NCI-H1930 (cell line): Measurements from ENCODE around the gene ZNF574.
"Not testable (repeated sequence)": the region's sequence is repeated elsewhere in the genome, so short reads cannot be mapped to it uniquely, and the experiment has no call there.

Experiments used
- DNase-seq, 2 experiments: peaks; one replicate each; lab custom pipeline; 2025; lab: John Stamatoyannopoulos, UW

The ZNF574 gene

DNA sequence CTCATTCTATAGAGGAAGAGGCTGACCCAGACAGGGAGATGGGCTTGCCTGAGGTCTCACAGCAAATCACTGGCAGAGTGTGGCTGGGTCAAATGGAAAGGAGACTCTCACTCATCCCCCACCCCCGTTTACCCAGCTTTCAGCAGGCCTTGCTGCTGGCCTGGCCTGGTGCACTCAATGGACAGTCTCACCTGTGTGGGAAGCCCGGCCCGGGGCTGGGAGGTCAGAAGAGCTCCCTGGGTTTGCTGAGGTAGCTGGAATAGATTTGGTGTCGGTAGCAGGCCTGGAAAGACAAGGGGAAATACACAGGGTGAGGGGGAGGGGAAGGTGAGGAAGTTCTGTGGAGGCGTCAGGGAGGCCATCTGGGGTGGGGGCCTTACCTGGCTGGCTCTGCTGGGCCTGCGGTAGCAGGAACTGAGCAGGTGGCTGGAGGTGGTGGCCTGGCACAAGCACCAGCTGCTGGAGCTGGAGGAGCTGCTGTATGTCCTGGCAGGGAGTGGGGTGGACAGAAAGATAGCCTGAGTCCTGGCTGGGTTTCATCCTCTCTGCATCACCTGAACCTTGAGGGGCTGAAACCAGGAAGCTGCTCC is 23.5 kb downstream of the ZNF574 start:
- no peak for DNase-seq

DNA sequence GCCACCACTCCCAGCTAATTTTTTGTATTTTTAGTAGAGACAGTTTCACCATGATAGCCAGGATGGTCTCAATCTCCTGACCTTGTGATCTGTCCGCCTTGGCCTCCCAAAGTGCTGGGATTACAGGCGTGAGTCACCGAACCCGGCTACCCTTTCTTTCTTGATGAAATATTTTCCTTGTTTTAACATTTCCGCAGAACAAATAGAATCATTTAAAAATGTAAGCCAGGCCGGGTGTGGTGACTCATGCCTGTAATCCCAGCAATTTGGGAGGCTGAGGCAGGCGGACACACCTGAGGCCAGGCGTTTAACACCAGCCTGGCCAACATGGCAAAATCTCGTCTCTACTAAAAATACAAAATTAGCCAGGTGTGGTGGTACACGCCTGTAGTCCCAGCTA is 24.3 kb downstream of the ZNF574 start:
- not testable (repeated sequence) for DNase-seq

DNA sequence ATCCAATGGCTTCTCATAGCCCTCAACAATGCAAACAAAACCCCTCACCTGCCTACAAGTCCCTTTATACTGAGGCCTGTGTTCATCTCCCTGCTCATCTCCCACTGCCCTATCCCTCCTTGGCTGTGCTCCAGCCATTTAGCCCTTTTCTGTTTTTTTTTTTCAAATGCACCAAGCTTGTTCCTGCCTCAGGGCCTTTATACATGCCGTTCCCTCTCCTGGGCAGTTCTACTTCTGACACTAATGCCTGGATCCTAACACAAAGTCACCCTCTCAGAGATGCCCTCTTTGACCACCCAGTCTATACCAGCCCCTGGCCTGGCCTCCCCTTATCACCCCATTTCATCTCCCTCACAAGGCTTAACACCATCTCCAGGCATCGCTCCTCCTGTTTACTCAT is 26.9 kb downstream of the ZNF574 start:
- DNase-seq = no peak

- DNase-seq = no peak
Measured at GRCh38 chr19:42105368-42105767, 29.4 kb downstream of the ZNF574 start.

DNA sequence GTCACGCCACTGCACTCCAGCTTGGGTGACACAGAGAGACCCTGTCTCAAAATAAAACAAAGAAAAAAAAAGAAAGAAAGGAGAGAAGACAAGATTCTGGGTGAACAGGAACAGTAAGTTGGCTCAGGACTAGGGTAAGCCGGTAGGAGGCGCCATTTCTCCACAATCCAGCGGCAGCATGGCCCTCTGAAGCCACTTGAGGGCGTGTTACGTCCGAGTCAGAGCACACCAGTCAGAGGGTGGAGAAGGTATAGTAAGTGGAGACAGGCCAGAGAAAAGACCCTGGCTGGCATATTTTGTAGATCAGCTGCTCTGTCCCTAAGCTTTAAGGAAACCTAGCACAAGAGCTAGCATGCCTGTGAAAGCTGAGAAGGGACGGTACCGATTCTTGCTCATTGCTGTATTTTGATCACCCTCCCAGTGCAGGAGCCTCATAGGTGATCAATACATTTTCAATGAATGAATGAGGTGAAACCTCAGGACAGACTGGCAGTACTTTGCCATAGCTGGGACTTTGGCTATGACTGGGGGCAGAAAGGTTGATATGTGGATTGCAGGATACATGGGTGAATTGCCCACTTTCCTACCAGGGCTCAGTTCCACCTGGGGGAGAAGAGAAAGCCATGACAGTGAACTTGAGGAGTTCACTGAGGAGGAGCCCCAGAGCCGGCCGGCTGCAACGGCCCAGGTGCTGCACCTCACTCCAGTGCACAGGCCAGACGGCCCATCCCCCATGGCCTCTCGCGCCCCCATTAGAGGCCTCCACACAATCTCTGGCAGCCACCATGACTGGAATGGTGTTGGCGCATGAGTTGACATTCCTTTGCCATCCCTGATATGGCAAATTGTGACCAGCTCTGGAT is 32.8 kb downstream of the ZNF574 start:
- DNase-seq = peak; percentile 81 to 89

DNA sequence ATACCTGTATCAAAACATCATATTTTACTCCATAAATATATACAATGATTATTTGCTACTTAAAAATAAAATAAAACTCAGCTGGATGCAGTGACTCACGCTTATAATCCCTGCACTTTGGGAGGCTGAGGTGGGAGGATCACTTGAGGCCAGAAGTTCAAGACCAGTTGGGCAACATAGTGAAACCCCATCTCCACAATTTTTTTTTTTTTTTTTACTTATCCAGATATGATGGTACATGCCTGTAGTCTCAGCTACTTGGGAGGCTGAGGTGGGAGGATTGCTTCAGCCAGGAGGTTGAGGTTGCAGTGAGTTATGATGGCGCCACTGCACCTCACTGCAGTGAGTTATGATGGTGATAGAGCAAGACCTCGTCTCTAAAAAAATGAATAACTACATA is 33.9 kb downstream of the ZNF574 start:
- no peak for DNase-seq

- DNase-seq = no peak
Measured at GRCh38 chr19:42110658-42111057, 34.7 kb downstream of the ZNF574 start.

- no peak for DNase-seq
Measured at GRCh38 chr19:42111384-42111783, 35.4 kb downstream of the ZNF574 start.

DNA sequence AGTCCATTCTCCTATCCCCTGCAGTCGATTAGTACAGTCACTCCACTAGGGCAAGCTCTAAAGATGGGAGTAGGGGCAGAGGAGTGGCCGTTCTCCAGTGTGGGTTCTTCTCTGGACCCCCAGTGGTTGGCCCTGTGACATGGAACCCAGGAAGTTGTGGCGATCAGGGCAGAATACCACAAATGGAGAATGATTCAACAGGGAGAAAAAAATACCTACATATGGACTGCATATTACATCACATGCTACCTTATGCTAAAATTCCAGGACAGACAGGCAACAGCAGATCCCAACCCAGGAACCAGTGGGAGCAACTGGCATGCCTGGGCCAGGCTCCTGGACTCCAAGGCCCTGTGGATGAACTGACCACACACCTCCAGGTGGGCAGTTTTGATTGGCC is 35.8 kb downstream of the ZNF574 start:
- no peak for DNase-seq

DNA sequence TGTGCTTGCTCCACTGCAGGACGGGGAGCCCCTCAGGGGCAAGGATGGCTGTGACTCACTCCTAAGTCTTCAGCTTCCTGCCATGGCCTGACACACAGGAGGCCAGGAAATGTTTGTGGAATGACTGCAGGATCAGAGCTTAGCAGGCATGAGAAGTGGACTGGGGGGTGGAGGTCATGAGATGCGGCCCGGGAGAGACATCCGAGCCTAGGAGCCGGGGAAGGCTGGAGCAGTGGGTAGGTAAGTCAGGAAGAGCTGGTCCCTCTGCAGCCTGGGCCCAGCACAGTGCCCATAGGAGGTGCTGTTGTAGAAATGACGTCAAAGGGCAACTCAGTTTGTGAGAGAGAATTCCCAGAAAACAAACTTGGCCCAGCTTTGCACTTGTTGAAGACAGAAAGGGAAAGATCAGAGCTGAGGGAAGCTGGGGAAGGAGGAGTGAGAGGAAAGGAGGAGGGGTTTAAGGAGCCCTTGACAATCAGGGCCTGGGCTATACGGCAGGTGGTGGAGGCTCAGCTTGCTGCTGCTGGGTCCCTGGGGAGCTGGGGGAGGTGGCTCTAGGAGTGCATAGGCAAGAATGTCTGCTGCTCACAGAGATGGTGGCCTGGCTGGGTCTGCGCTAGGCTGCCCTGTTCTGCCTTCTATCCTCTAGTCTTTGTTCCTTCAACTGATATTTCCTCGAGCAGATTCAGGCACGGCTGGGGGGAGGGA is 37.8 kb downstream of the ZNF574 start:
- no peak for DNase-seq

DNA sequence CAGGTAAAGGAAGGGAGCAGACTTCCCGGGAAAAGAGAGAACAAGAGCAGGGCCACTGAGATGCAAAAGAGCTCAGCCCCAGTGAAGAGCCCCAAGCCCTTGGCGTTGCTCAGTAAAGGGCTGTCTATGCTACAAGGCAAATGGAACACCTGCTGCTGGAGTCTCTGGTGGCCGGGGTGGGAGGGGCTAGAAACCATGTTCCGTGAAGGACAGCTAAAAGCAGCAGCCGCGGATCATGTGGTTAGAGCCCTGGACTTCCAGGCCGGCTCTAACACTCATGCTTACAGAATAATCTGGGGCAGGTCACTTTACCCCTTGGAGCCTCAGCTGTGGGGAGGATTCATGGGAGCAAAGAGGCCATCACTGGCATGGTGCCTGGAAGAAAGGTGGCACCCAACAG is 38.4 kb downstream of the ZNF574 start:
- DNase-seq = no peak

GRCh38 chr19:42115219-42115618 is 39.3 kb downstream of the ZNF574 start:
- no peak for DNase-seq

GRCh38 chr19:42115705-42116104 is 39.7 kb downstream of the ZNF574 start:
- no peak for DNase-seq

- DNase-seq = no peak
Measured at GRCh38 chr19:42116308-42117075, 40.5 kb downstream of the ZNF574 start.

DNA sequence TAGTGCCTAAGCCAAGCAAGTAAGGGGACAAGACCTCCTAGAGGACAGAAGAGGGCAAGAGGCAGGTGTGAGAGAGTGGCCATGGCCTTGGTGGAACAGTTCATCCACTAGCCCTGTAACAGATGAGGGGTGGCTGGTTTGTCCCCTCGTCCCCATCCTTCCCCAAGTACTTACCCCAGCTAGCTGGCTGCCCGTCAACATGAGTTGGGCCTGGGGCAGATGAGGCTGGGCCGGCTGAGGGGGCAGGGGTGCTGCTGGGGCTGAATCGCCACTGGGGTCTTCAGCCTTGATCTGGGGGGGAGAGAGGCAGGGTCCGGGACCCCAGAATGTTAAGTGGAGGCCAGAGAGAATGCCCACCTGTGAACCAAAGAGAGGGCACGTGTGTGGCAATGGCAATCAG is 41.1 kb downstream of the ZNF574 start:
- DNase-seq = no peak

DNA sequence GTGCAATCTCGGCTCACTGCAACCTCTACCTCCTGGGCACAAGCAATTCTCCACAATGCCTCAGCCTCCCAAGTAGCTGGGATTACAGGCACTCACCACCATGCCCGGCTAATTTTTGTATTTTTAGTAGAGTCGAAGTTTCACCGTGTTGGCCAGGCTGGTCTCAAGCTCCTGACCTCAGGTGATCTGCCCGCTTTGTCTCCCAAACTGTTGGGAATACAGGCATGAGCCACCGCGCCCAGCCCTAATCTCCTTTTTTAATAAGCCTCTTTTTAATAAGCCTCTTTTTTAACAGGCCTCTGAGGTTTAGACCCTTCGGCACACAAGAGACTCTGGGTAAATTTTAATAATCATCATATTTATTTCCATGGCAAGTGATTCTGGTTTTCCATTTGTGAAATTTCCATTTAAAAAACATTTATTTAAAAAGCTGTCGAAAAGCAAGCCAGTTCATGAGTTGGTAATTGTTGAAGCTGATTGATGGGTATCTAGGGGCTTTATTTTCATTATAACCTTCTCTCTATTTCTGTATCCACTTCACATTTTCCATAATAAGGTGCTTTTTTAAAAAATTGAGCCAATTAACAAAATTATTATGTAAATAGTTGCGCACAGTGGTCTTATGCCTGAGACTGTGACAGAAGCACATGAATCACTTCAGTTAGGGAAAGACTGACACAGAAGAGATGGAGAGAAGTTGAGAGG is 44.5 kb downstream of the ZNF574 start:
- DNase-seq = no peak

GRCh38 chr19:42121036-42121621 is 45.2 kb downstream of the ZNF574 start:
- DNase-seq = no peak

- DNase-seq = no peak
Measured at GRCh38 chr19:42121656-42122069, 45.7 kb downstream of the ZNF574 start.

DNA sequence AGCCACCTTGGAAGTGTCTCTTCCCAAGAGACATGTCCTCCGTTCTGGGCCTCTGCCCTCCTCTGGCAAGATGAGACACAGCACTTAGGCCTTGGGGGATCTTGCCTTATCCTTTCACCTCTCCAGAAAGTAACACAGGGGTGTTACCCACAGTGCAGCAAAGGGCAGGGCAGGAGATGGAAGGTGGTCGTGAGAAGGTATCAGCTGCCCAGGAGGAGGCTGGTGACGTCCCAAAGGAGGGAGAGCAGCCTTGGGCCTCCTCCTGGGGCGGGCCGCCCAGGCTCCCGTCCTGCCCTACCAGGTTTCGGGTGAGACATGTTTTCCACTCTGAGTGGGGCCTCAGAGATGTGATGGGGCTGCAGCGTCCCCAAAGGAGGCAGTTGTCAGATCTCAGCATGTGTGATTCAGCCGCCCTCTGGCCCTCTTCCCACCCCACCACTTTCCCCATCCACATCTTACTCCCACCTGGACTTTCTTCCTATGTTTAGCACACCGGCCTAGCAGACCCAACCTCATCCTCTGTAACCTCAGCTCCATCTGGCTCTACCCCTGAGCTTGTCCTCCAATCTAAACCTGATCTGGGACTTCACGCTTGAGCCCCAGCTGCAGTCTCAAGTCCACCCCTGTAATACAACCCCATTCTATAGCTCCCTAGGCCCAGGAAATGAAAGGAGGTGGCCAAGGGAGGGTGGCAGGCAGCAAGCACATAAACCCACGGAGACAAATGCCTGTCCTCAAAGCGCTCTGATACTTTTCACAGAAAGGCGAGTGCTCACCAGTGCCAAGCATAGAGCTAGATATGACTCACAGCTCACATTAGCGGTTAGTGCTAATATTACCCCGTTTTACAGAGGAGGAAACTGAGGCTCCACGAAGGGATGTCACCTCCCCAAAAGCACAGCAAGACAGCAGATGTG is 47.0 kb downstream of the ZNF574 start:
- no peak for DNase-seq

GRCh38 chr19:42123765-42124164 is 47.8 kb downstream of the ZNF574 start:
- no peak for DNase-seq
